ENCODE measurements around the gene ARFRP1.
A peak's percentile ranks its signal among the peaks of the same experiment; 100 is the strongest.
"Not testable (repeated sequence)": the region's sequence is repeated elsewhere in the genome, so short reads cannot be mapped to it uniquely, and the experiment has no call there.

ARFRP1 gene

DNA sequence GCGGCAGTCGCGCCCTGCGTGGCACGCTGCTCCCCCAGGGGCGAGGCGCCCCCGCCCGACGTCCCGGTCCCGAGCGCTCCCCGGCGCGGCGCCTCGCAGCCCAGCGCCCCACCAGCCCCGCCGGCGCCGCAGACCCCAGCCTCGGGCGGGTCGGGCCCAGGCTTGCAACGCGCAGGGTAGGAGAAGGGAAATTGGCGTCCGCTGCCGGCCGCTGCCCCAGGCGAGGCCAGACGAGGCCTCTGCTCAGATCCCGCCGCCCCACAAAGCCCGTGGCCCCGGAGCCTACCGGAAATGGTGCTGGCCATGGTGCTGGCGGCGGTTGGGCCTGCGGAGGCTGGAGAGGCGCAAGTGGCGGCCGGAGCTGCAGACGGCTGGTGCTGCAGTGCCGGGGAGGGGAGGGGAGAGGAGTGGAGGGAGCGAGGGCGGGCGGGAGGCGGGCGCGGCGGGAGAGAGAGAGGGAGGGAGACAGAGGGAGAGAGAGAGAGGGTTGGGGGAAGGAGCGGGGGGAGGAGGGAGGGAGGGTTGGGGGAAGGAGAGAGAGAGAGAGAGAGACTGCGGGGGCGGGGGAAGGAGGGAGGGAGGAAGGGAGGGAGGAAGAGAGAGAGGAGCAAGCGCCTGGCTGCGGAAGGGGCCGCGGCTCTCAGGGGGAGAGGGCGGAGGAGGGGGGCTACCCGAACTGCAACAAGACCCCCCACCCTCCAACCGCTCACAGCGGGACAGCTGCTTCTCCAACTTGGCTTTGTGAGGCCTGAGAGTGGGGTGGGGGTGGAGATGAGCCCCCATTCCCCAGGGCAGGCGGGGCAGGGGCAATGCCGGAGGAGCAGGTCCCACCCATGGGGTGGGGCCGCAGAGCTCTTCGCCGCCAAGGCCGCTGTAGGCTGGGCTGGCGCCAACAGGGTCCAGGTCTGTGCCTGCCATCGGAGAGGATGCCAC, 54.5 kb downstream of the ARFRP1 start, which contains the start of gene STMN3:
TSS of gene STMN3 (minus strand) at position 384 of the 933 bp plus-strand sequence. CDS start at position 305, 79 bp downstream.
- peak; percentile 87 for DNase-seq

GRCh38 chr20:63652192-63652980, 55.4 kb downstream of the ARFRP1 start:
- peak; percentile 65 for DNase-seq

- peak; percentile 71 for DNase-seq
These were observed 55.9 kb downstream of the ARFRP1 start for GRCh38 chr20:63651942-63652191.

DNA sequence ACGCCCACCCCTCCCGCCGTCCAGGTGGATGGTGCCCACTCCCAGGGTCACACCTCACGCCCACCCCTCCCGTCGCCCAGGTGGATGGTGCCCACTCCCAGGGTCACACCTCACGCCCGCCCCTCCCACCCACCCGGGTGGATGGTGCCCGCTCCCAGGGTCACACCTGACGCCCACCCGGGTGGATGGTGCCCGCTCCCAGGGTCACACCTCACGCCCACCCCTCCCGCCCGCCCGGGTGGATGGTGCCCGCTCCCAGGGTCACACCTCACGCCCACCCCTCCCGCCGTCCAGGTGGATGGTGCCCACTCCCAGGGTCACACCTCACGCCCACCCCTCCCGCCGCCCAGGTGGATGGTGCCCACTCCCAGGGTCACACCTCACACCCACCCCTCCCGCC, 57.3 kb downstream of the ARFRP1 start:
- not testable (repeated sequence) for DNase-seq

GRCh38 chr20:63648895-63649589, 58.7 kb downstream of the ARFRP1 start:
- no peak for DNase-seq
